GM10847 (cell line): ENCODE measurements around the gene DMAC2L.

ENCODE experiments used
- POLR2A ChIP-seq: IDR thresholded peaks from 2 replicates; pipeline ENCODE4 v1.6.1; 2011; ENCODE audit not compliant: insufficient read length; ENCODE audit errors: extremely low read depth

DMAC2L gene

GRCh38 chr14:50344116-50344775 is 32.1 kb downstream of the DMAC2L start:
- no peak for TF ChIP-seq POLR2A

GRCh38 chr14:50344876-50345563 is 32.9 kb downstream of the DMAC2L start:
- no peak for TF ChIP-seq POLR2A

- no peak for TF ChIP-seq POLR2A
Observed at GRCh38 chr14:50345846-50346422, 33.8 kb downstream of the DMAC2L start.

DNA sequence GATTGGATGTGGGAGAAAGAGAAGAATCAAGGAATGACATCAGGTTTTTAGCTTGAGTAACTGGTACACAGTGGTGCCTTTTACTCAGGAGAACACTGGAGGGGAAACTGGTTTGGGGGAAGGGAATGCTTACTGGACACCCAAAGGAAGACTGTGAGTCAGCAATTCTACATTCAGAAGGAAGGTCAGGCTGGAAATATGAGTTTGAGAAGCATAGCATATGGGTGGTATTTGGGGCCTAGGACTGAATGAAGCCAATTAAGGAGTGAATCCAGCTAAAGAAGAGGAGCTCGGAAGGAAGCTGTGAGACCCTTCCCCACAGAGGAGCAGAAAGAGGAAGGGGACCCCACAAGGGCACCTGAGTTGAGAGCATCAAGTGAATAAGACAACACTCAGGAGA is 35.4 kb downstream of the DMAC2L start:
- no peak for TF ChIP-seq POLR2A

DNA sequence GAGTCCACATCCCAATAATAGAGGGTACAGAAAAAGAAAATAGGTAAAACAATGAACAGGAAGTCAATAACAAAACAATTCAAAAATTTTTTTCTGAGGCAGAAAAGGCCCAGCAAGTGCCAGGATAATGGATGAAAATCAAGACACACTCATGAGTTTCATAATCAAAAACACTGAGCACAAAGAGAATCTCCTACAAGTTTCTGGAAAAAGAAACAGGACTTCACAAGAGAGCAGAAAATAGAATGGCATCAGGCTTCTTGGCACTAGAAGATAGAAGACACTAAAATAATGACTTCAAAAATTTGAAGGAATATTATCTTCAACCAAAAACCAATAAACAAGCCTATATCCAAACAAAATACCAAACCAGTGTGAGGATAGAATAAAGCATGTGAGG is 36.8 kb downstream of the DMAC2L start:
- no peak for TF ChIP-seq POLR2A

DNA sequence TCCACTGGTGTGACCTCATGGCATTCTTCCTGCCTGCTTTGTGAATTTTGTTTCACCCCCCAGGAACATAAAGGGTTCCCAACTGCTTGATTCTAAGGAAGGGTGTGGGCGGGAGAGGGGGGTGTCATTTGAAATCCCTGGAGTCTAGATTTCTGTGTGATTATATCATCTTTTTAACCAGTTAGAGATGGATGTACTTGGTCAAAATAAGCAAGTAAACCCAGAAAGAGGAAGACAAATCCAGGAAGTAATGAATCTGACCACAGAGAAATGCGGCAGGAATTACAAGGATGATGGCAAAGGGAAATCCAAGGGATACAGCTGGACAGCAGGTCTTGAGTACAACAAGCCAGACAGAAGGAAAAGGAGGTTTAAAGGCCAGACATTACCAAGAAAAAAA is 38.9 kb downstream of the DMAC2L start:
- no peak for TF ChIP-seq POLR2A

DNA sequence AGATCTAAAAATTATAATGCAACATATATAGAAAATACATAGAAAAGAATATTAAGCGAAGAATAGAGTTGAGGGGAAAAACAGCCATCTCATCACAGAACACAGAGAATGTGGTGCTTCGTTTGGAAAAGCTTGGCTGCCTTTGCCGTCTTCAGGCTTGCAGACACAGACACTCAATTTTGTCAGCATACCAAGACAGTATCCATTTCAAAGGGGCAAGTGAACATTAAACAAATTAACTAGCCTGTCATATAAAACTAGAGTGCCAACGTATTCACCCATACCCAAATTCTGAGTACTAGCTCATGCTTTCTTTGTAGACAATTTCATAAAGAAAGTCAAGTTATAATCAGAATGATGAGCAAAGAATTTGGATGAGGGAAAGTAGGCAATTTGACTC is 40.5 kb downstream of the DMAC2L start:
- no peak for TF ChIP-seq POLR2A

DNA sequence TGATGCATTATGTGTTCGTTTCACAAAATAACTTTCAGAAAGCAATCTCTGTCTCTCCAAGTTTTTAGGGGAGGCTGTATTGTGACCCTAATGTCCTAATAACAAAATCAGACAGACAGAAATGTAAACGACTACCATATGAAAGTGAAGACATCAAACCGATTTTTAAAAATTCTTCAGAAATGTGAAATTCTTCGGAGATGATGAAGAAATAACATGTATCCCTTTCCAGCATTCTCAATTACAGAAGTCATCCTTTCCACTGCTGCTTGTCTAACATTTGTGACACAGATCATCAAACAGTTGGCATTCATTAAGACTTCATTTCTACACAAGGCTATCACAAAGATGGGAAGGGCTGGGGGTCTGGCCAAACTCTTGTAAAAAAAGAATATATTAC is 41.0 kb downstream of the DMAC2L start:
- no peak for TF ChIP-seq POLR2A

- TF ChIP-seq POLR2A, result no peak
Observed at GRCh38 chr14:50354527-50354926, 42.4 kb downstream of the DMAC2L start.

GRCh38 chr14:50355692-50356091 is 43.6 kb downstream of the DMAC2L start:
- TF ChIP-seq POLR2A, result no peak

- no peak for TF ChIP-seq POLR2A
Observed at GRCh38 chr14:50357124-50357523, 45.0 kb downstream of the DMAC2L start.

DNA sequence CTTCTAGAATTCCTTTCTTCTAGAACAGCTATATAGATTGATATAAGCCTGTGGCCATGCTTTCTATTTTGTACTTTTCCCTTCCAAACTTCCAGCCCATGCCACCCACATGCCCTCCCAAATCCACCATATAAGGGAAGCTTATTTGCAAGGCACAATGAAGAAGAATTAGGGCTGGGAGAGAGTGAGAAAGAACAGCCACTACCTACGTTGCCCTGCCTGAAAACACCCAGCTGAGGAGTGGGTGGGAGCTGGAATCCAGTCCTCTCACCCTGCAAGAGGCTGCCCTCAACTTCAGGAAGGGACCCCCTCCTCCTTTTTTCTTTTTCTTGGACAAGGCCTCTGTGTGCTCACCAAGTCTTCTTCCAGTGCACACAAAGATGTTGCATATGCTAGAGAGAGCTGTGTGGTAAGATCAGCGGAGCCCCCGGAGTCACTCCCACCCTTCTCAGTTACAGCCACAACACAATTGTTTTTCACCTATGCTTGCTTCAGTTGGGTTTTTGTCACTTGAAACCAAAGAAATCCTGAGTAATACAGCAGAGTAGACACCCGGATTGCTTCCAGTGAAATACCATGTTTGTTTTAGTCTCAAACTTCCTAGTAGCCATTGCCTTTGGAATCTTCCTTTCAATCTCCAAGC is 45.8 kb downstream of the DMAC2L start:
- TF ChIP-seq POLR2A, result no peak

DNA sequence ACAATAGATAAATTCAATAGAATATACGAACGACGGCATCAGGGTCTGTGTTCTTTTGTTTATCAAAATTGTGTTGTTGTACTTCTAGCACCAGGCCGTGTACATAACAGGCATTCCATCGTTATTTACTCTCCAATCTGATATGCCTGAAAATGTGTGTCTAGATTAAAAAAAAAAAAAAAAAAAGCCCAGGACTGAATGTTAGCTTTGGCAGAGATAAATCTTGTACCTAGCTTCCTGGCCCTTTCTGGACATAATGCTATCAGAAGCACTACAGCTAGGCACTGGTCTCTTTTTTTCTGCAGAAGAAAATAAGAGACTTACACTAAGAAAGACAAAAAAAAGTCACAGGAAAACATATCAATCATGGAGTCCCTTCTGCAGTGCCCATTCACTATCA is 47.5 kb downstream of the DMAC2L start:
- TF ChIP-seq POLR2A, result no peak

DNA sequence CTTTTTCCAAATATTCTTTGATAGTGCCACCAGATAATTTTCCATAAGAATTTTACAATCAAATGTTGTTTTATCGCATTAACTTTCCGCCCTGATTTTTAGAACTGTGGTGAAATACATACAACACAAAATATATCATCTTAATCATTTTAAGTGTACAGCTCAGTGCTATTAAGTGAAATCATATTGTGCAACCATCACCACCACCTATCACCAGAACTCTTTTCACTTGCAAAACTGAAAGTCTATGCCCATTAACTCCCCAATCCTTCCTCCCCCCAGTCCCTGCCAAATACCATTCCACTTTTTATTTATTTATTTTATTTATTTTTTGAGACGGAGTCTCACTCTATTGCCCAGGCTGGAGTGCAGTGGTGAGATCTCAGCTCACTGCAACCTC is 48.0 kb downstream of the DMAC2L start:
- TF ChIP-seq POLR2A, result no peak

DNA sequence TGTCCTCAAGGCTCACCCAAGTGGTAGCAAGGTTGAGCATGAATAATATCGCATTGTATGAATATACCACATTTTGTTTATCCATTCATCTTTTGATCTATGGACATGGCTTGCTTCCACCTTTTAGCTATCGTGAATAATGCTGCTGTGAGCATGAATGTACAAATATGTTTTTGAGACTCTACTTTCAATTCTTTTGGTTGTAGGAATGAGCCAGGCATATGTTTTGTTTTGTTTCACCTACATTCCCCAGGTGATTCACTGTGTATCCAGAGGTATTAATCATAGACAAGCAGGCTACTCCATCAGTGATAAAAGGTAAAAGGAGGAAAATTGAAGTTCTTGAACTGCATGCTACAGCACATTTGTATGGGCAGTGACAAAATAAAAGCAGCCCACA is 48.7 kb downstream of the DMAC2L start:
- TF ChIP-seq POLR2A, result no peak

GRCh38 chr14:50362764-50363713 is 50.9 kb downstream of the DMAC2L start:
- no peak for TF ChIP-seq POLR2A

GRCh38 chr14:50363714-50364111 is 51.6 kb downstream of the DMAC2L start:
- TF ChIP-seq POLR2A, result no peak
